Activated CD4-positive, alpha-beta T cell treated with anti-CD3 and anti-CD28 coated beads for 4 hours (primary cell): Measurements from ENCODE around the gene DNASE1L2.
"Not testable (repeated sequence)": the region's sequence is repeated elsewhere in the genome, so short reads cannot be mapped to it uniquely, and the experiment has no call there.

Experiments
- DNase-seq, 2 donors: peaks; one replicate each; pipeline ENCODE4 v3.0.0-alpha.2; 2020

The DNASE1L2 gene

GRCh38 chr16:2242598-2242997 lies 6.4 kb downstream of the DNASE1L2 start:
- DNase-seq: no peak

GRCh38 chr16:2243031-2243528 lies 6.8 kb downstream of the DNASE1L2 start:
- DNase-seq: no peak

GRCh38 chr16:2243781-2244180 lies 7.5 kb downstream of the DNASE1L2 start:
- DNase-seq: no peak

GRCh38 chr16:2244301-2244700 lies 8.1 kb downstream of the DNASE1L2 start:
- DNase-seq: no peak

GRCh38 chr16:2244926-2245795 lies 8.9 kb downstream of the DNASE1L2 start:
- no peak for DNase-seq

- no peak for DNase-seq
These were observed 10.1 kb downstream of the DNASE1L2 start for GRCh38 chr16:2246301-2246885.

GRCh38 chr16:2250652-2251295 lies 14.5 kb downstream of the DNASE1L2 start:
- DNase-seq: peak; percentile 28 to 38

- DNase-seq: peak; percentile 71 to 76
These were observed 15.3 kb downstream of the DNASE1L2 start, which contains the start of gene ECI1 for GRCh38 chr16:2251296-2252111. ECI1 (minus strand) TSS chr16:2251587; CDS start chr16:2251566, 21 bp downstream.

- no peak for DNase-seq
These were observed 16.5 kb downstream of the DNASE1L2 start for GRCh38 chr16:2252806-2253148.

- DNase-seq: no peak
These were observed 17.0 kb downstream of the DNASE1L2 start for GRCh38 chr16:2253293-2253692.

- DNase-seq: no peak
These were observed 20.4 kb downstream of the DNASE1L2 start for GRCh38 chr16:2256531-2257140.

- no peak for DNase-seq
These were observed 21.5 kb downstream of the DNASE1L2 start for GRCh38 chr16:2257726-2258125.

- DNase-seq: not testable (repeated sequence)
These were observed 22.3 kb downstream of the DNASE1L2 start for GRCh38 chr16:2258530-2258929.

GRCh38 chr16:2260250-2260649 lies 24.0 kb downstream of the DNASE1L2 start:
- no peak for DNase-seq

- DNase-seq: not testable (repeated sequence)
These were observed 26.8 kb downstream of the DNASE1L2 start for GRCh38 chr16:2263026-2263425.

GRCh38 chr16:2266887-2267286 lies 30.6 kb downstream of the DNASE1L2 start:
- DNase-seq: peak in 1 of 2 donors; percentile 19

GRCh38 chr16:2267505-2267912 lies 31.3 kb downstream of the DNASE1L2 start:
- not testable (repeated sequence) for DNase-seq

- peak; percentile 94 to 96 for DNase-seq
These were observed 31.8 kb downstream of the DNASE1L2 start, which contains the start of gene RNPS1 for GRCh38 chr16:2267913-2268666. RNPS1 (minus strand) TSS chr16:2268126; CDS start chr16:2264643, 3,483 bp downstream.

GRCh38 chr16:2270070-2270462 lies 33.8 kb downstream of the DNASE1L2 start:
- DNase-seq: no peak

GRCh38 chr16:2270588-2271470 lies 34.6 kb downstream of the DNASE1L2 start:
- no peak for DNase-seq
